IPS-NIHi7 (cell line): ENCODE results near the gene DND1.
"Not testable (repeated sequence)": the region's sequence is repeated elsewhere in the genome, so short reads cannot be mapped to it uniquely, and the experiment has no call there.

Source experiments
- DNase-seq: peaks from one replicate; pipeline ENCODE4 v3.0.0; 2012; ENCODE audit warnings: mixed read lengths; ENCODE audit errors: extremely low spot score

DND1 gene

DNA sequence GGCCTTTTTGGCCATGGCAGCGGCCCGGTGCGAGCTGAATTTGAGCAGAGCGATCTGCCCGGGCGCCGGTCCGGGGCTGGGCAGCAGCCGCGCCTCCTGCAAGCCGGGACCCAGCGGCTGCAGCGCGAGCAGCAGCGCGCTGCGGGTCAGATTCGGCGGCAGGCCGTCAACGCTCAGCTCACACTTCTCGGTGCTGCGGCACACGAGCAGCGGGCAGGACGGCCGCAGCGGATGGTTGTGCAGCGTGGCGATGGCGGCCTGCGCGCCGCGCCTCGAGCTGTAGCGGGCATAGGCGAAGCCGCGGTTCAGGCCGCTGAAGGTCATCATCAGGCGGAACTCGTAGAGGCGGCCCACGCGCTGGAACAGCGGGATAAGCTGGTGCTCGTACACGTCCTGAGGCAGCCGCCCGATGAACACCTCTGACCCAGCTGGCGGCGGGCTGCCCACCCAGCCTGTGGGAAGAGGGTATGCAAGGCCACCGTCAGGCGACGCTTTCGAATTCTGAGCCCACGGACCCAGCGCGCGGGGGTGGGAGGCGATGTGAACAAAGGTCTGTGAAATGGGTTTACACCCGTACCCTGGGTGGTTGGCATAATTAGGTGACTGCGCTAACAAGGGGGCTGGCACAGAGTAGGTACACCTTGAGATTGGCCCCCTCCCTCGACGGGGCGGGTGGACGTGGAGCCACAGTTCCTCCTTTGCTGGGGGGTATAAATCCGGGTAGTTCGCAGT lies 755 bp downstream of the DND1 start:
- no peak for DNase-seq

DNA sequence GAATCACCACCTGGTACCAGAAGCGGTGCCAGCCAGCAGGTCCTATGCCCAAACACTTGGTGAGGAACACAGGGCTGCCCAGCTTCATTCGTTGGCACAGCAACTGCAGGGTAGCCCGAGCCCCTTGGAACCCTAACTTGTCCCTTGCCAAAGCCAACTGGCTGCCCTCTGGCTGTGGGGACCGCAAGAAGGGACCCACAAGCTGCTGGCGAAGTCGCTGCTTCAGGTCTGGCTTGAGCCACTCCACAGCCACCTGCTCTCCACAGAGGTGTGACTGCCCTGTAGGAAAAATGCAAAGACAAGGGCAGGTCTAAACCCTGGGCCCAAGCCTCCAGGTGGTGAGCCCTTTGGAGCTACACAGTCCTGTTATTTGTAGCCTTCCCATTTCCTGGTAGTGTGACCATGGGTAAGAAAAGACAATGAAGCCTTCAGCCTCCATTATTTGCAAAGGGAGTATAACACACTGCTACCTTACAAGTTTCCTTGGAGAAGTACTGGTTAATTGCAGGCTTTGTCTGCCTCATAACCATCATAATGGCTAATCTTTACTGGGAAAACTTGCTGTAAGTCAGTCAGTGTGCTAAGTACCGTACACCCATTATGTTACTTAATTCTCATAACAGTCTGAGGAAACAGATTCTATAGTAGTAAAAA lies 1.8 kb downstream of the DND1 start:
- no peak for DNase-seq

GRCh38 chr5:140671035-140671434 lies 2.3 kb downstream of the DND1 start:
- DNase-seq = not testable (repeated sequence)

DNA sequence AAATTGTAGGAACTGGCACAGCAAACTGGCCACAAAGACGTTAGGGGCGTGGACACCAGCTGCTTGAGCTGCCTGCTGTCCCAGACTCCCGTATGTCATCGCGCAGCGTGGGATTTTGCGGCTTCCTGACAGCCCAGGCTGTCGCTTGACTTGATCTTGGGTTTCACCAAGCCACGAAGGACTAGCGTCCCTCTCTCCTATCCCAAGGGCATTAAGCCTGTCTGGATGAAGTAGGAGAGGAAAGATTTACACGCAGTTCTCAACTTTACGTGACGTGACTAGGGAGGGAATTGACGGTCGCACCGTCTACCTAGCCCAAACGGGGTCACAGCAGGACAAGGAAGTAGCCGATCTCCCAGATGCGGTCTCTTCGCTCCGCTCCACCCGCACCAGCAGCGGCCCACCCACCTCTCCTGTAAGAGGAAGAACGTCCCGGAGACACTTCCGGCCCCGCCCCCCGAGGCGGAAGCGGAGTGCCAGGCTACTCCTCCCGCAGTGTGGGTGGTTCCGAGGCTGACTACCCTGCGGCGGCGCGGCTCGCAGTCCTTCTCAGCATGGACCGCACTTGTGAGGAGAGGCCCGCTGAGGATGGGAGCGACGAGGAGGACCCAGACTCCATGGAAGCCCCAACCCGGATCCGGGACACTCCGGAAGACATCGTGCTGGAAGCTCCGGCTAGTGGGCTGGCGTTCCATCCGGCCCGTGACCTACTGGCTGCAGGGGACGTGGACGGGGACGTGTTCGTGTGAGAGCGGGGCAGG lies 8.8 kb downstream of the DND1 start, which contains the start of gene WDR55:
Gene WDR55 (plus strand): TSS at position 546 of the 761 bp plus-strand sequence. CDS start 9 bp downstream, at position 555.
- peak; percentile 97 for DNase-seq

DNA sequence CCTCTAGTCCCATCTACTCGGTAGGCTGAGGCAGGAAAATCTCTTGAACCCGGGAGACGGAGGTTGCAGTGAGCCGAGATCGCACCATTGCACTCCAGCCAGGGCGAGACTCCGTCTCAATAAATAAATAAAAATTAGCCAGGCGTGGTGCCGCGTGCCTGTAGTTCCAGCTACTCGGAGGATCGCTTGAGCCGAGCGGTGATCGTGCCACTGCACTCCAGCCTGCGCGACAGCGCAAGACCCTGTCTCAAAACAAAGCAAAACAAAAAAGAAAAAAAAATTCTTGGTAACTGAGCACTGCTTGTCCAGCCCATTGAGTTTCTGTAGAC lies 9.4 kb downstream of the DND1 start:
- no peak for DNase-seq

DNA sequence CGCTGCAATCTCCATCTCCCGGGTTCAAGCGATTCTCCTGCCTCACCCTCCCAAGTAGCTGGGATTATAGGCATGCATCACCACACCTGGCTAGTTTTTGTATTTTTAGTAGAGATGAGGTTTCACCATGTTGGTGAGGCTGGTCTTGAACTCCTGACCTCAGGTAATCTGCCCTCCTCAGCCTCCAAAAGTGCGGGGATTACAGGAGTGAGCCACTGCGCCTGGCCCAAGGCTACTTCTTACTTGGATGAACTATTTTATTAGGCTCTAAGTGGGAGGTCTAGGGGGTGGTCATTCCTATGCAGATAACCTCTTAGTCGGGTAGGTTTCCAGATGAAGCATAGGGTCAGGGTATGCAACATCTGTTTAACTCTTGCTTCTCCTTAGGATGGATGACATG lies 13.0 kb downstream of the DND1 start:
- not testable (repeated sequence) for DNase-seq

- no peak for DNase-seq
Observed at GRCh38 chr5:140658870-140659269, 14.5 kb downstream of the DND1 start.

- no peak for DNase-seq
Observed at GRCh38 chr5:140647042-140647419, 26.3 kb downstream of the DND1 start.

GRCh38 chr5:140642718-140643117 lies 30.7 kb downstream of the DND1 start:
- DNase-seq = no peak

DNA sequence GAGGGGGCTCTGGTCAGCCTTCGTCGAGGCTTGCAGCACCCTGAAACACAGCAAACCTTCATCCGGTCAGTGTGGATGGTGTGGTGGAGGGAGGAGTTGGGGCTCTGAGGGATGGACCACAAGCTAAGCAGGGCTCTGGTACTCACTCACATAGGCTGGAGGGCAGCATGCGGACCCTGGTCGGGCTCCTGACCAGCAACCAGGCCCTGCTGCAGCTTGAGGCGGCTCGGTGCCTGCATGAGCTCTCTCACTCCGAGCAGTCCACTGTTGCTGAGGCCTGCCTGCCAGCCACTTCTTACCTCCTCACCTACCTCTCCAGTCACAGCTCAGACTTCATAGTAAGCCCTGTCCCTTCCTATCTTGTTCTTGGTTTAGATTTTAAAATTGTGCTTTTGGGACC lies 31.7 kb downstream of the DND1 start:
- DNase-seq = no peak

DNA sequence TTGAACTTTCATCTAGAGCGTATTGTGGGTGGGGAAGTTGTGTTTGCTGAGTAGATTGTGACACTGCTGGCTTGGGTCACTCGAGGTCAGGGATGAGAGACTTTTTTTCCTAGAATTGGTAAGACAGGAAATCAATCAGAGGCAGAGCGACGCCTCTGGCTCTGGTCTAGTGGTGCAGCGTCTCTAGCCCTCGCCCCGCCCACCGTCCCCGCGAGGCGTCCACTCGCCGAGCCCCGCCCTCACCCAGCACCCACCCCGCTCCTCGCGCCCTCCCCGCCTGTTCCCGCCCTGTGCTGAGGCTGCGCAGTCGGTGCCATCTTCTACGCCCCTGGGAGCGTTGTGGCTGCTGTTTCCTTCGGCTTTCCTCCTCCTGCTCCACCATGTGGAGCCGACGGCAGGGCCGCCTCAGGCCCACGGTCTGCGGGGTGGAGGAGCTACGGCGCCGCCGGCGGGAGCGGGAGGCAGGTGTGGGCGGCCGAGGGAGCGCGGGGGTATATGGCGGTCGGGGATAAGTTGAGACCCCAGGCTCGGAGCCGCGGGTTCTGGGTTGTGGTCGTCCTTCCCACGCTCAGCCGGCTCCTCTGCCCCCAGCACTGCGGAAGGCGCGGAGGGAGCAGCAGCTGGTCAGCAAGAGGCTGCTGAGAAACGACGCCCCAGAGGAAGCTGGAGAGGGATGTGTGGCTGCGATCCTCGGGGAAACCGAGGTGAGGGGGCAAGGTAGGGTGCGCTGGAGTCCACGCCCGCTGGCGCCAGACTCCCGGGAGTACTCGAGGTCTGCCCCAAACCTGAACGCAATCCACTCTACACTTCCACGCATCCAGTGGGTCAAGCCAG lies 34.0 kb downstream of the DND1 start, which contains the start of gene TMCO6:
Gene TMCO6 (plus strand): TSS at position 304 of the 834 bp plus-strand sequence. CDS start 77 bp downstream, at position 381.
- peak; percentile 100 for DNase-seq

GRCh38 chr5:140638898-140639147 lies 34.6 kb downstream of the DND1 start:
- DNase-seq = not testable (repeated sequence)

GRCh38 chr5:140637371-140638100 lies 35.8 kb downstream of the DND1 start:
- no peak for DNase-seq

DNA sequence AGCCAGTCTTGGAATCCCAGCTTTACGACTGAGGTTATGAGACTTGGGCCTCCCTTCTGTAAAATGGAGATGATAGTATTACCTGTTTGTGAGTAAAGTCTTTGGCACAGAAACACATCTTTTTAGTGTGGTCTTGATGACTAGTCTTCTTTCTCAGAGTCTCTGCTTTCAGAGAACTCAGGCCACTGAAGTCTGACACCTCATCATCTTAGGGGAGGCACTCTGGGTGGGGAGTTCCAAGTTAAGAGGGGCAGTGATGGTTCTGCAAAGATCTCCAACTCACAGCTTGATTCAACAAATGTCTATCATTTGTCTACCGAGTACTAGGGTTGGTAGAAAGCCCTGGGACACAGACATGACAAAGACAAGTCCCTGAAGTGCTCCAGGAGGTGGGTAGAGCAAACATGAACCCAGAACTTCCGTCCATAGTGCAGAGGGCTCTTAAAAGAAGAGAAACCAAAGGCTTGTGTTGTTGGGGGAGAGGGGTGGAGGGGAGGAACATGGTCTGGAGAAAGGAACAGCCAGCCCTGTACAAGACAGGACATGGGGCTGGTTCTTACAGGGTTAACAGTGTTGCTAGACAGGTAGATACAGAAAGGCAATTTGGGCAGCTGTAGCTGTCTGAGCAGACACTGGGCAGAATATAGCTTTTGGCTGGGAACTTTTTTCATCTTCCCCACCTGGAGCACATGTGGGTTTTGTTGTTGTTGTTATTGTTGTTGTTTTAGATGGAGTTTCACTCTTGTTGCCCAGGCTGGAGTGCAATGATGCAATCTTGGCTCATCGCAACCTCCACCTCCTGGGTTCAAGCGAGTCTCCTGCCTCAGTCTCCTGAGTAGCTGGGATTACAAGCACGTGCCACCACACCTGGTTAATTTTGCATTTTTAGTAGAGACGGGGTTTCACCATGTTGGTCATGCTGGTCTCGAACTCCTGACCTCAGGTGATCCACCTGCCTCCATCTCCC lies 37.8 kb downstream of the DND1 start:
- no peak for DNase-seq

GRCh38 chr5:140634103-140634502 lies 39.3 kb downstream of the DND1 start:
- no peak for DNase-seq

- no peak for DNase-seq
Observed at GRCh38 chr5:140633501-140633900, 39.9 kb downstream of the DND1 start.

- no peak for DNase-seq
Observed at GRCh38 chr5:140633021-140633471, 40.3 kb downstream of the DND1 start, which contains the start of gene CD14. Gene CD14 (minus strand): TSS chr5:140633175. CDS start chr5:140633071, 104 bp downstream.

DNA sequence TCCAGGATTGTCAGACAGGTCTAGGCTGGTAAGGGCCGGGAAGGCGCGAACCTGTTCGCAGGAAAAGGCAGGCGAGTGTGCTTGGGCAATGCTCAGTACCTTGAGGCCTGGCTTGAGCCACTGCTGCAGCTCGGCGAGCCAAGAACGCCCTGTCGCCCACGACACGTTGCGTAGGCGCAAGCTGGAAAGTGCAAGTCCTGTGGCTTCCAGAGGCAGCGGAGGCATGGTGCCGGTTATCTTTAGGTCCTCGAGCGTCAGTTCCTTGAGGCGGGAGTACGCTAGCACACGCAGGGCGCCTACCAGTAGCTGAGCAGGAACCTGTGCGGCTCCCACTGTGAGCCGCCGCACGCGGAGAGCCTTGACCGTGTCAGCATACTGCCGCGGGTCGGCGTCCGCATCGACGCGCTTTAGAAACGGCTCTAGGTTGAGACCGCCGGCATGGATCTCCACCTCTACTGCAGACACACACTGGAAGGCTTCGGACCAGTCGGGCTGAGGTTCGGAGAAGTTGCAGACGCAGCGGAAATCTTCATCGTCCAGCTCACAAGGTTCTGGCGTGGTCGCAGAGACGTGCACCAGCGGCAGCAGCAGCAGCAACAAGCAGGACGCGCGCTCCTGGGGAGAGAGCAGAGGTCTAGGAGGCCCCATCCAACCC lies 40.9 kb downstream of the DND1 start:
- DNase-seq = no peak

DNA sequence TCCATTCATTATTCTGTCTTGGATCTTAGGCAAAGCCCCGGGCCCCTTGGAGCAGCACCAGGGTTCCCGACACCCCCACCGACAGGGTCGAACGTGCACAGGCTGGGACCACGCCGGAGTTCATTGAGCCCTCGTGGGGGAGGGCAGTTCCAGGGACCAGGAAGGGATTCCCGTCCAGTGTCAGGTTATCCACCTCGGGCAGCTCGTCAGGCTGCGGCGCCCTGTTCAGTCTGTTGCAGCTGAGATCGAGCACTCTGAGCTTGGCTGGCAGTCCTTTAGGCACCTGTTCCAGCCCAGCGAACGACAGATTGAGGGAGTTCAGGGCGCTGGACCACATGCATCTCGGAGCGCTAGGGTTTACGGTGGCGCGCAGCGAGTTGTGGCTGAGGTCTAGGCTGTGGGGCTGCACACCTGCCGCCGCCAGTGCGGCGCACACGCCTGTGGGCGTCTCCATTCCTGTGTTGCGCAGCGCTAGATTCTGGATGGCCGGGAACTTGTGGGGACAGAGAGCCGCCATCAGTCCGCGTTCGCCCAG lies 41.5 kb downstream of the DND1 start:
- DNase-seq = no peak
